Measurements from ENCODE around the gene MMP24OS.
A peak's percentile ranks its signal among the peaks of the same experiment; 100 is the strongest.

Gene MMP24OS

GRCh38 chr20:35277531-35278395 is at the start of gene MMP24OS:
Gene MMP24OS (minus strand): TSS chr20:35278122. CDS start chr20:35277929, 193 bp downstream.
- peak; percentile 96 for DNase-seq (ENCODE audit: low read depth)
- no peaks in the 10 kb centered on the region for H3K27me3 ChIP-seq (replicated peaks; ENCODE audit: control insufficient read depth, insufficient read depth, low read length)
- H3K36me3 ChIP-seq (ENCODE audit: control insufficient read depth, insufficient read depth, low read length, severe bottlenecking): peaks cover 42% of the 10 kb centered on the region
- peaks cover 34% of the 10 kb centered on the region for H3K4me1 ChIP-seq (ENCODE audit: control insufficient read depth, insufficient read depth, low read length)
- peak within 1 kb of the TSS; percentile 95 for H3K4me3 ChIP-seq (ENCODE audit: low read length)
- peak within 1 kb of the TSS; percentile 99 for H3K9ac ChIP-seq (ENCODE audit: low read length)
- H3K9me3 ChIP-seq (ENCODE audit: control insufficient read depth, low read length): no peaks in the 10 kb centered on the region

GRCh38 chr20:35327074-35327976 is 49.4 kb upstream of the MMP24OS start:
- Histone ChIP-seq H3K36me3 (ENCODE audit: control insufficient read depth, insufficient read depth, low read length, severe bottlenecking) (no peaks in the 10 kb centered on the region), H3K4me1 (ENCODE audit: control insufficient read depth, insufficient read depth, low read length) (peaks cover 26% of the 10 kb centered on the region), H3K9me3 (ENCODE audit: control insufficient read depth, low read length) (no peaks in the 10 kb centered on the region), H3K27me3 (replicated peaks; ENCODE audit: control insufficient read depth, insufficient read depth, low read length) (no peaks in the 10 kb centered on the region), H3K4me3 (ENCODE audit: low read length) (peak overlapping the region; percentile 10), H3K9ac (ENCODE audit: low read length) (peak overlapping the region; percentile 10)
- no peak for DNase-seq (ENCODE audit: low read depth)

GRCh38 chr20:35326740-35327073 is 48.8 kb upstream of the MMP24OS start:
- H3K27me3 ChIP-seq (replicated peaks; ENCODE audit: control insufficient read depth, insufficient read depth, low read length): no peaks in the 10 kb centered on the region
- peaks cover 26% of the 10 kb centered on the region for H3K4me1 ChIP-seq (ENCODE audit: control insufficient read depth, insufficient read depth, low read length)
- H3K36me3 ChIP-seq (ENCODE audit: control insufficient read depth, insufficient read depth, low read length, severe bottlenecking): no peaks in the 10 kb centered on the region
- peak overlapping the region; percentile 10 for H3K4me3 ChIP-seq (ENCODE audit: low read length)
- peak overlapping the region; percentile 10 for H3K9ac ChIP-seq (ENCODE audit: low read length)
- DNase-seq (ENCODE audit: low read depth): no peak
- H3K9me3 ChIP-seq (ENCODE audit: control insufficient read depth, low read length): no peaks in the 10 kb centered on the region

GRCh38 chr20:35326021-35326739 is 48.3 kb upstream of the MMP24OS start:
- DNase-seq (ENCODE audit: low read depth): peak; percentile 57
- no peak overlapping the region for H3K9ac ChIP-seq (ENCODE audit: low read length)
- no peaks in the 10 kb centered on the region for H3K9me3 ChIP-seq (ENCODE audit: control insufficient read depth, low read length)
- no peak overlapping the region for H3K4me3 ChIP-seq (ENCODE audit: low read length)
- H3K36me3 ChIP-seq (ENCODE audit: control insufficient read depth, insufficient read depth, low read length, severe bottlenecking): no peaks in the 10 kb centered on the region
- peaks cover 27% of the 10 kb centered on the region for H3K4me1 ChIP-seq (ENCODE audit: control insufficient read depth, insufficient read depth, low read length)
- H3K27me3 ChIP-seq (replicated peaks; ENCODE audit: control insufficient read depth, insufficient read depth, low read length): no peaks in the 10 kb centered on the region

- Histone ChIP-seq H3K9ac (ENCODE audit: low read length) (no peak overlapping the region), H3K4me1 (ENCODE audit: control insufficient read depth, insufficient read depth, low read length) (peaks cover 35% of the 10 kb centered on the region), H3K36me3 (ENCODE audit: control insufficient read depth, insufficient read depth, low read length, severe bottlenecking) (no peaks in the 10 kb centered on the region), H3K9me3 (ENCODE audit: control insufficient read depth, low read length) (no peaks in the 10 kb centered on the region), H3K4me3 (ENCODE audit: low read length) (no peak overlapping the region), H3K27me3 (replicated peaks; ENCODE audit: control insufficient read depth, insufficient read depth, low read length) (no peaks in the 10 kb centered on the region)
- DNase-seq (ENCODE audit: low read depth): no peak
These were observed 47.5 kb upstream of the MMP24OS start for GRCh38 chr20:35325401-35325800.

GRCh38 chr20:35320396-35321126 is 42.6 kb upstream of the MMP24OS start:
- DNase-seq (ENCODE audit: low read depth): no peak
- Histone ChIP-seq H3K27me3 (replicated peaks; ENCODE audit: control insufficient read depth, insufficient read depth, low read length) (no peaks in the 10 kb centered on the region), H3K36me3 (ENCODE audit: control insufficient read depth, insufficient read depth, low read length, severe bottlenecking) (no peaks in the 10 kb centered on the region), H3K9me3 (ENCODE audit: control insufficient read depth, low read length) (no peaks in the 10 kb centered on the region), H3K4me3 (ENCODE audit: low read length) (peak overlapping the region; percentile 25), H3K4me1 (ENCODE audit: control insufficient read depth, insufficient read depth, low read length) (peaks cover 45% of the 10 kb centered on the region), H3K9ac (ENCODE audit: low read length) (peak overlapping the region; percentile 27)

- peaks cover 53% of the 10 kb centered on the region for H3K4me1 ChIP-seq (ENCODE audit: control insufficient read depth, insufficient read depth, low read length)
- no peaks in the 10 kb centered on the region for H3K9me3 ChIP-seq (ENCODE audit: control insufficient read depth, low read length)
- no peaks in the 10 kb centered on the region for H3K36me3 ChIP-seq (ENCODE audit: control insufficient read depth, insufficient read depth, low read length, severe bottlenecking)
- no peaks in the 10 kb centered on the region for H3K27me3 ChIP-seq (replicated peaks; ENCODE audit: control insufficient read depth, insufficient read depth, low read length)
- peak overlapping the region; percentile 27 for H3K9ac ChIP-seq (ENCODE audit: low read length)
- H3K4me3 ChIP-seq (ENCODE audit: low read length): peak overlapping the region; percentile 25
- DNase-seq (ENCODE audit: low read depth): no peak
These were observed 41.9 kb upstream of the MMP24OS start for GRCh38 chr20:35319871-35320197.

- H3K9ac ChIP-seq (ENCODE audit: low read length): no peak overlapping the region
- H3K9me3 ChIP-seq (ENCODE audit: control insufficient read depth, low read length): no peaks in the 10 kb centered on the region
- no peak for DNase-seq (ENCODE audit: low read depth)
- peaks cover 58% of the 10 kb centered on the region for H3K4me1 ChIP-seq (ENCODE audit: control insufficient read depth, insufficient read depth, low read length)
- no peaks in the 10 kb centered on the region for H3K27me3 ChIP-seq (replicated peaks; ENCODE audit: control insufficient read depth, insufficient read depth, low read length)
- H3K36me3 ChIP-seq (ENCODE audit: control insufficient read depth, insufficient read depth, low read length, severe bottlenecking): no peaks in the 10 kb centered on the region
- H3K4me3 ChIP-seq (ENCODE audit: low read length): no peak overlapping the region
These were observed 41.4 kb upstream of the MMP24OS start for GRCh38 chr20:35319192-35319870.

- Histone ChIP-seq H3K4me1 (ENCODE audit: control insufficient read depth, insufficient read depth, low read length) (peaks cover 61% of the 10 kb centered on the region), H3K36me3 (ENCODE audit: control insufficient read depth, insufficient read depth, low read length, severe bottlenecking) (no peaks in the 10 kb centered on the region), H3K9ac (ENCODE audit: low read length) (no peak overlapping the region), H3K27me3 (replicated peaks; ENCODE audit: control insufficient read depth, insufficient read depth, low read length) (no peaks in the 10 kb centered on the region), H3K4me3 (ENCODE audit: low read length) (no peak overlapping the region), H3K9me3 (ENCODE audit: control insufficient read depth, low read length) (no peaks in the 10 kb centered on the region)
- DNase-seq (ENCODE audit: low read depth): peak; percentile 54
These were observed 40.7 kb upstream of the MMP24OS start for GRCh38 chr20:35318502-35319157.
